HEK293 (cell line): ENCODE data around the gene LRRC23.
A peak's percentile ranks its signal among the peaks of the same experiment; 100 is the strongest.

Experiments used
- AEBP2 ChIP-seq: fragments of 450-650 bp; formaldehyde crosslinking; IDR thresholded peaks from 2 replicates; pipeline ENCODE4 v1.5.1; 2016; ENCODE audit warnings: missing biosample characterization, missing genetic modification characterization, borderline replicate concordance
- BCL11A ChIP-seq: fragments of 450-650 bp; formaldehyde crosslinking; IDR thresholded peaks from 2 replicates; pipeline ENCODE4 v1.5.1; 2016; ENCODE audit warnings: low read depth, missing biosample characterization, missing genetic modification characterization
- HOXD13 ChIP-seq: sonication (generic); formaldehyde crosslinking; IDR thresholded peaks from 2 replicates; pipeline ENCODE4 v1.8.0; 2022; ENCODE audit warnings: missing genetic modification reagents, borderline replicate concordance
- KLF7 ChIP-seq: fragments of 450-650 bp; formaldehyde crosslinking; IDR thresholded peaks from 2 replicates; pipeline ENCODE4 v1.5.1; 2016; ENCODE audit warnings: missing biosample characterization, missing genetic modification characterization, borderline replicate concordance
- PATZ1 ChIP-seq: fragments of 450-650 bp; formaldehyde crosslinking; IDR thresholded peaks from 2 replicates; pipeline ENCODE4 v1.5.1; 2016; ENCODE audit warnings: missing biosample characterization, missing genetic modification characterization
- ZBTB49 ChIP-seq: fragments of 450-650 bp; formaldehyde crosslinking; IDR thresholded peaks from 2 replicates; pipeline ENCODE4 v1.5.1; 2016; ENCODE audit warnings: missing biosample characterization, missing genetic modification characterization, low read depth
- ZNF140 ChIP-seq: fragments of 450-650 bp; formaldehyde crosslinking; IDR thresholded peaks from 2 replicates; pipeline ENCODE4 v1.5.1; 2016; ENCODE audit warnings: missing biosample characterization, missing genetic modification characterization
- ZNF184 ChIP-seq: fragments of 450-650 bp; IDR thresholded peaks from 2 replicates; pipeline ENCODE4 v1.5.1; 2018; ENCODE audit warnings: missing biosample characterization, mild to moderate bottlenecking, missing genetic modification characterization
- ZNF239 ChIP-seq: fragments of 450-650 bp; formaldehyde crosslinking; IDR thresholded peaks from 2 replicates; pipeline ENCODE4 v1.5.1; 2016; ENCODE audit warnings: missing biosample characterization, missing genetic modification characterization
- ZNF24 ChIP-seq: fragments of 450-650 bp; formaldehyde crosslinking; IDR thresholded peaks from 2 replicates; pipeline ENCODE4 v1.5.1; 2016; ENCODE audit warnings: missing biosample characterization, missing genetic modification characterization
- ZNF302 ChIP-seq: fragments of 450-650 bp; formaldehyde crosslinking; IDR thresholded peaks from 2 replicates; pipeline ENCODE4 v1.5.1; 2016; ENCODE audit warnings: missing biosample characterization, missing genetic modification characterization, low read depth
- ZNF518A ChIP-seq: fragments of 450-650 bp; formaldehyde crosslinking; conservative IDR thresholded peaks from 2 replicates; pipeline ENCODE4 v1.5.1; 2016; ENCODE audit warnings: low read depth, missing biosample characterization, missing genetic modification characterization
- ZNF549 ChIP-seq: fragments of 450-650 bp; IDR thresholded peaks from 2 replicates; pipeline ENCODE4 v1.5.1; 2018; ENCODE audit warnings: missing biosample characterization, missing genetic modification characterization, mild to moderate bottlenecking, inconsistent platforms, moderate library complexity
- ZNF660 ChIP-seq: fragments of 450-650 bp; IDR thresholded peaks from 2 replicates; pipeline ENCODE4 v1.5.1; 2018; ENCODE audit warnings: missing biosample characterization, mild to moderate bottlenecking, missing genetic modification characterization
- ZNF747 ChIP-seq: fragments of 450-650 bp; formaldehyde crosslinking; IDR thresholded peaks from 2 replicates; pipeline ENCODE4 v1.5.1; 2016; ENCODE audit warnings: missing biosample characterization, missing genetic modification characterization
- ZNF843 ChIP-seq: fragments of 450-650 bp; formaldehyde crosslinking; IDR thresholded peaks from 2 replicates; pipeline ENCODE4 v1.5.1; 2016; ENCODE audit warnings: missing biosample characterization, missing genetic modification characterization
- TF ChIP-seq, protein P1 (sequence below): fragments of 450-650 bp; formaldehyde crosslinking; IDR thresholded peaks from 2 replicates; pipeline ENCODE4 v1.5.1; 2016; ENCODE audit warnings: missing biosample characterization, missing genetic modification characterization
- TF ChIP-seq, protein P2 (sequence below): fragments of 450-650 bp; formaldehyde crosslinking; IDR thresholded peaks from 2 replicates; pipeline ENCODE4 v1.5.1; 2016; ENCODE audit warnings: missing biosample characterization, missing genetic modification characterization
- TF ChIP-seq, protein P3 (sequence below): fragments of 450-650 bp; formaldehyde crosslinking; IDR thresholded peaks from 2 replicates; pipeline ENCODE4 v1.5.1; 2017; ENCODE audit warnings: missing biosample characterization, missing genetic modification characterization
- TF ChIP-seq, protein P4 (sequence below): fragments of 450-650 bp; formaldehyde crosslinking; IDR thresholded peaks from 2 replicates; pipeline ENCODE4 v1.5.1; 2016; ENCODE audit warnings: missing biosample characterization, missing genetic modification characterization

Gene LRRC23

GRCh38 chr12:6944381-6945186, 40.0 kb downstream of the LRRC23 start (continued):
- TF ChIP-seq PATZ1: peak; percentile 52
- TF ChIP-seq ZNF239: no peak
- TF ChIP-seq ZBTB49 (tag by site-specific recombination): no peak
- TF ChIP-seq, protein P1, sequence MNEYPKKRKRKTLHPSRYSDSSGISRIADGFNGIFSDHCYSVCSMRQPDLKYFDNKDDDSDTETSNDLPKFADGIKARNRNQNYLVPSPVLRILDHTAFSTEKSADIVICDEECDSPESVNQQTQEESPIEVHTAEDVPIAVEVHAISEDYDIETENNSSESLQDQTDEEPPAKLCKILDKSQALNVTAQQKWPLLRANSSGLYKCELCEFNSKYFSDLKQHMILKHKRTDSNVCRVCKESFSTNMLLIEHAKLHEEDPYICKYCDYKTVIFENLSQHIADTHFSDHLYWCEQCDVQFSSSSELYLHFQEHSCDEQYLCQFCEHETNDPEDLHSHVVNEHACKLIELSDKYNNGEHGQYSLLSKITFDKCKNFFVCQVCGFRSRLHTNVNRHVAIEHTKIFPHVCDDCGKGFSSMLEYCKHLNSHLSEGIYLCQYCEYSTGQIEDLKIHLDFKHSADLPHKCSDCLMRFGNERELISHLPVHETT: peak; percentile 70
- TF ChIP-seq ZNF302 (tag by site-specific recombination): no peak
- TF ChIP-seq BCL11A (tag by site-specific recombination): peak; percentile 87
- TF ChIP-seq AEBP2 (tag by site-specific recombination): no peak
- no peak for TF ChIP-seq HOXD13 (CRISPR knock-in tag)
- TF ChIP-seq ZNF549: no peak
- TF ChIP-seq, protein P2, sequence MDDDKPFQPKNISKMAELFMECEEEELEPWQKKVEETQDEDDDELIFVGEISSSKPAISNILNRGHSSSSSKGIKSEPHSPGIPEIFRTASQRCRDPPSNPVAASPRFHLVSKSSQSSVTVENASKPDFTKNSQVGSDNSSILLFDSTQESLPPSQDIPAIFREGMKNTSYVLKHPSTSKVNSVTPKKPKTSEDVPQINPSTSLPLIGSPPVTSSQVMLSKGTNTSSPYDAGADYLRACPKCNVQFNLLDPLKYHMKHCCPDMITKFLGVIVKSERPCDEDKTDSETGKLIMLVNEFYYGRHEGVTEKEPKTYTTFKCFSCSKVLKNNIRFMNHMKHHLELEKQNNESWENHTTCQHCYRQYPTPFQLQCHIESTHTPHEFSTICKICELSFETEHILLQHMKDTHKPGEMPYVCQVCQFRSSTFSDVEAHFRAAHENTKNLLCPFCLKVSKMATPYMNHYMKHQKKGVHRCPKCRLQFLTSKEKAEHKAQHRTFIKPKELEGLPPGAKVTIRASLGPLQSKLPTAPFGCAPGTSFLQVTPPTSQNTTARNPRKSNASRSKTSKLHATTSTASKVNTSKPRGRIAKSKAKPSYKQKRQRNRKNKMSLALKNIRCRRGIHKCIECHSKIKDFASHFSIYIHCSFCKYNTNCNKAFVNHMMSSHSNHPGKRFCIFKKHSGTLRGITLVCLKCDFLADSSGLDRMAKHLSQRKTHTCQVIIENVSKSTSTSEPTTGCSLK (tag by site-specific recombination): no peak
- no peak for TF ChIP-seq ZNF140 (tag by site-specific recombination)
- peak; percentile 84 for TF ChIP-seq ZNF24 (tag by site-specific recombination)
- TF ChIP-seq ZNF660 (tag by site-specific recombination): no peak; the same call in none of the 2 replicates
- peak; percentile 41; the same call in 1 of the 2 replicates for TF ChIP-seq ZNF843 (tag by site-specific recombination)
- TF ChIP-seq ZNF747 (tag by site-specific recombination): no peak
- TF ChIP-seq, protein P3, sequence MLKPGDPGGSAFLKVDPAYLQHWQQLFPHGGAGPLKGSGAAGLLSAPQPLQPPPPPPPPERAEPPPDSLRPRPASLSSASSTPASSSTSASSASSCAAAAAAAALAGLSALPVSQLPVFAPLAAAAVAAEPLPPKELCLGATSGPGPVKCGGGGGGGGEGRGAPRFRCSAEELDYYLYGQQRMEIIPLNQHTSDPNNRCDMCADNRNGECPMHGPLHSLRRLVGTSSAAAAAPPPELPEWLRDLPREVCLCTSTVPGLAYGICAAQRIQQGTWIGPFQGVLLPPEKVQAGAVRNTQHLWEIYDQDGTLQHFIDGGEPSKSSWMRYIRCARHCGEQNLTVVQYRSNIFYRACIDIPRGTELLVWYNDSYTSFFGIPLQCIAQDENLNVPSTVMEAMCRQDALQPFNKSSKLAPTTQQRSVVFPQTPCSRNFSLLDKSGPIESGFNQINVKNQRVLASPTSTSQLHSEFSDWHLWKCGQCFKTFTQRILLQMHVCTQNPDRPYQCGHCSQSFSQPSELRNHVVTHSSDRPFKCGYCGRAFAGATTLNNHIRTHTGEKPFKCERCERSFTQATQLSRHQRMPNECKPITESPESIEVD: no peak
- TF ChIP-seq KLF7 (tag by site-specific recombination): no peak; the same call in 1 of the 2 replicates
- no peak for TF ChIP-seq ZNF518A (tag by site-specific recombination)
- TF ChIP-seq, protein P4, sequence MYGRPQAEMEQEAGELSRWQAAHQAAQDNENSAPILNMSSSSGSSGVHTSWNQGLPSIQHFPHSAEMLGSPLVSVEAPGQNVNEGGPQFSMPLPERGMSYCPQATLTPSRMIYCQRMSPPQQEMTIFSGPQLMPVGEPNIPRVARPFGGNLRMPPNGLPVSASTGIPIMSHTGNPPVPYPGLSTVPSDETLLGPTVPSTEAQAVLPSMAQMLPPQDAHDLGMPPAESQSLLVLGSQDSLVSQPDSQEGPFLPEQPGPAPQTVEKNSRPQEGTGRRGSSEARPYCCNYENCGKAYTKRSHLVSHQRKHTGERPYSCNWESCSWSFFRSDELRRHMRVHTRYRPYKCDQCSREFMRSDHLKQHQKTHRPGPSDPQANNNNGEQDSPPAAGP (tag by site-specific recombination): peak; percentile 72
- no peak for TF ChIP-seq ZNF184 (tag by site-specific recombination)
